Kidney (tissue), 14 donors: Measurements from ENCODE around the gene TBCEL. TPM values are rescaled to one million over a fixed set of nuclear protein-coding genes. Genes with fewer than 3 reads are reported as not detected.

Experiments
- DNase-seq, 5 donors: peaks; one replicate each; pipeline ENCODE4 v3.0.0-alpha.2; 2013 to 2020
- FAIRE-seq: peaks from 2 replicates; lab custom pipeline; 2012; peaks lifted over from hg19 to GRCh38; lab: Jason Lieb, UNC
- H3K27ac ChIP-seq, 2 donors: one replicate each; pipeline ENCODE4 v1.7.0; 2013; ENCODE audit warnings: low read depth in 2 of 2, low read length in 2 of 2, inconsistent platforms in 1 of 2
- H3K27me3 ChIP-seq: one replicate; pipeline ENCODE4 v1.7.1; 2013; ENCODE audit warnings: low read length, inconsistent platforms; ENCODE audit not compliant: control insufficient read depth, insufficient read depth
- H3K36me3 ChIP-seq, 3 donors: one replicate each; pipeline versions ENCODE4 v1.7.0 to v1.7.1; 2013; ENCODE audit warnings: low read length in 3 of 3, control low read depth in 1 of 3, inconsistent platforms in 1 of 3; ENCODE audit not compliant: insufficient read depth in 3 of 3, control insufficient read depth in 2 of 3
- H3K4me1 ChIP-seq, 3 donors: one replicate each; pipeline versions ENCODE4 v1.7.0 to v1.7.1; 2013; ENCODE audit warnings: low read length in 3 of 3, inconsistent platforms in 1 of 3, low read depth in 1 of 3; ENCODE audit not compliant: control insufficient read depth in 2 of 3, insufficient read depth in 2 of 3
- H3K4me3 ChIP-seq, 3 donors: one replicate each; pipeline versions ENCODE4 v1.7.0 to v1.8.1; 2013; ENCODE audit warnings: low read length in 3 of 3, control low read depth in 1 of 3, inconsistent platforms in 1 of 3
- H3K9ac ChIP-seq, 3 donors: one replicate each; pipeline versions ENCODE4 v1.7.0 to v1.7.1; 2013; ENCODE audit warnings: low read length in 3 of 3, control low read depth in 1 of 3, inconsistent platforms in 1 of 3
- H3K9me3 ChIP-seq, 3 donors: one replicate each; pipeline versions ENCODE4 v1.7.0 to v1.7.1; 2013; ENCODE audit warnings: low read length in 3 of 3, control low read depth in 1 of 3, inconsistent platforms in 1 of 3; ENCODE audit not compliant: control insufficient read depth in 2 of 3, insufficient read depth in 1 of 3
- intact Hi-C: fragments of 100-400 bp; cut with DNase I; formaldehyde crosslinking; loops from one replicate; pipeline ENCODE4 v1.11.1; 2022
- polyA plus RNA-seq: library from polyadenylated mRNA; stranded (reverse); fragments of 350-450 nt; fragmentation: Illumina TruSeq; extraction: RNeasy Lipid Tissue Mini Kit (QIAGEN cat#74804); gene quantifications from one replicate; pipeline ENCODE4 v1.2.3, GENCODE V29; 2014; ENCODE audit warnings: low read depth, low replicate concordance; ENCODE audit not compliant: insufficient read depth
- total RNA-seq: library from RNA; stranded (reverse); fragmentation: NEBNext Ultra II Directional; extraction: Animal tissue kit (Norgen Biotek cat#: 25700); gene quantifications from one replicate; pipeline ENCODE4 v1.2.1, GENCODE V29; 2021
- TF ChIP-seq, protein P1 (sequence below): IDR thresholded peaks from 3 replicates; pipeline ENCODE4 v1.5.1; 2012; ENCODE audit warnings: mild to moderate bottlenecking, moderate library complexity, borderline replicate concordance; ENCODE audit not compliant: insufficient read depth; ENCODE audit errors: extremely low read depth
- donor health status: control.
- donor health status: control.
- donor health status: control.
- donor health status: control.
- donor health status: control.
- donor health status: DM: yes; HTN: yes; CAD: no.
- donor health status: Normal renal cell carcinoma (clear cell type).

Gene TBCEL
- total and polyA plus RNA-seq, 2 donors from 2014 or later, result 5.0 to 41.8 TPM

DNA sequence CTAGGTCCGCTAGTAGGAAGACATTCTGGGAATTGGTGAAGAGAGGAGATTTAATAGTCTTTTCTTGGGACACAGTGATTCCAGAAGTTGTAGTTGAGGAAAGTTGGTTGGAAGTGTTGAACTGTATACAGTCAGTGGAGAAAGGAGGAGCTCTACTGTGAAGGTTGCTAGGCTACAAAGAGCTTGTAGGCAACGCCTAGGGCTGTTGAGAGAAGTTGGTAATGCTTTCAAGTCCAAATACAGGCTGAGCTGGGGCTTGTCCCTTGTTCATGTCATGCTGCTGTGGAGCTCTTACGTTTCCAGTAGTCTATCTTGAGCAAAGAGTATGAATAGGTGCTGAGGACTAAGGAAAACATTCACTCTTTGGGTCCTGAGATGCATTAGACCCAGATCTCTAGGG, 1.1 kb downstream of the TBCEL start:
- H3K9ac ChIP-seq, result peak overlapping the region in 1 of 3 donors; percentile 52
- no peaks in the 10 kb centered on the region for H3K9me3 ChIP-seq
- H3K4me3 ChIP-seq, result peak overlapping the region; percentile 51 to 74 (median 74)
- no peak overlapping the region for H3K27ac ChIP-seq
- H3K36me3 ChIP-seq, result no peaks in the 10 kb centered on the region
- DNase-seq, result peak in 2 of 5 donors; percentile 10 to 13
- intact Hi-C loops, result no loop called here
- FAIRE-seq, result no peak
- H3K27me3 ChIP-seq, result no peaks in the 10 kb centered on the region
- TF ChIP-seq, protein P1, sequence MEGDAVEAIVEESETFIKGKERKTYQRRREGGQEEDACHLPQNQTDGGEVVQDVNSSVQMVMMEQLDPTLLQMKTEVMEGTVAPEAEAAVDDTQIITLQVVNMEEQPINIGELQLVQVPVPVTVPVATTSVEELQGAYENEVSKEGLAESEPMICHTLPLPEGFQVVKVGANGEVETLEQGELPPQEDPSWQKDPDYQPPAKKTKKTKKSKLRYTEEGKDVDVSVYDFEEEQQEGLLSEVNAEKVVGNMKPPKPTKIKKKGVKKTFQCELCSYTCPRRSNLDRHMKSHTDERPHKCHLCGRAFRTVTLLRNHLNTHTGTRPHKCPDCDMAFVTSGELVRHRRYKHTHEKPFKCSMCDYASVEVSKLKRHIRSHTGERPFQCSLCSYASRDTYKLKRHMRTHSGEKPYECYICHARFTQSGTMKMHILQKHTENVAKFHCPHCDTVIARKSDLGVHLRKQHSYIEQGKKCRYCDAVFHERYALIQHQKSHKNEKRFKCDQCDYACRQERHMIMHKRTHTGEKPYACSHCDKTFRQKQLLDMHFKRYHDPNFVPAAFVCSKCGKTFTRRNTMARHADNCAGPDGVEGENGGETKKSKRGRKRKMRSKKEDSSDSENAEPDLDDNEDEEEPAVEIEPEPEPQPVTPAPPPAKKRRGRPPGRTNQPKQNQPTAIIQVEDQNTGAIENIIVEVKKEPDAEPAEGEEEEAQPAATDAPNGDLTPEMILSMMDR, result no peak
- H3K4me1 ChIP-seq, result peaks cover 0 to 13% (median 5%) of the 10 kb centered on the region in 3 donors

DNA sequence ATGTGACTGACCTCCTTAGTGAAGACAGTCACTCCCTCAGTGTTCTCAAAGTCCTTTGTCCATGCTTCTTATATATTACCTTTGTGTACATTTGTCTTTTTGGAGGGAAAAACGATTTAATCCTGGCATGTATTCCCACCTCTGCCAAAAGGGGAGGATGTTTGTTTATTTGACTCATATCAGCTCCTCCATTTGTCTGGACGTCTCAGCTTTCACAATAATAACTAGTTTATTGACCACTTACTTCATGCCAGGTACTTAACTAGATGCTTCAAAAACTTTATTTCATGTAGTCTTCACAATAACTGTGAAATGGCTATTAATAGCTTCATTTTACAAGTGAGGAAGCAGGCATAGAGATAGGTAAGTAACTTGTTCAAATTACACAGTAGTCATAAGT, 5.3 kb downstream of the TBCEL start:
- TF ChIP-seq, protein P1, result no peak
- intact Hi-C loops, result no loop called here
- H3K27me3 ChIP-seq, result no peaks in the 10 kb centered on the region

DNA sequence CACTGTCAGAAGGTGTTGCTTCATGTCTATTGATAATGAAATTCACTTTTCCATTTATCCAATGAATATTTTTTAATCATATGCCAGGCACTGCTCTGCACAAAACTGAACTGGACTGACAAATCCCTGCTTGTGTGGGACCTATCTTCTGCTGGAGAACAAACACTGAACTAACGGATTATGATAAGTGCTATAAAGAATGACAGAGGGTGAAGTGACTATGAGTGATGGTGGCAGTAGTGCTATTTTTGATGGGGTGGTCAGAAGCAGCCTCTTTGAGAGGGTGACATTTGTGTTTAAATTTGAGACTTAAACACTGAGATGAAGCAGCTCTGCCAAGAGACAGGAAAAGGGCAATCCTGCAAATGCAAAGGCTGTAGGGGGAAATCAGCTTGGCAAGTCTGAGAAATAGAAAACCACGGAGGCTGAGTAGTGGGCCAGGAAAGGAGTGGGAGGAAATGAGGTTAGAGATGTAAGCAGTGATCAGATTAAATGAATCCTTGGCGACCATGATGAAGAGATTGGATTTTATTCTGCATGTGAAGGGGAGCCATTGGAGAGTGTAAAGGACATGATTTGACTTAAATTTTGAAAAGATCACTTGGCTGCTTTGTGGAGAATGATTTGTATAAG, 6.0 kb downstream of the TBCEL start:
- intact Hi-C loops, result no loop called here
- Histone ChIP-seq H3K4me1 (peaks cover 0 to 8% (median 0%) of the 10 kb centered on the region in 3 donors), H3K27me3 (no peaks in the 10 kb centered on the region), H3K9ac (no peak overlapping the region), H3K36me3 (no peaks in the 10 kb centered on the region), H3K4me3 (no peak overlapping the region), H3K9me3 (no peaks in the 10 kb centered on the region), H3K27ac (no peak overlapping the region)
- FAIRE-seq, result no peak
- TF ChIP-seq, protein P1, result no peak
- DNase-seq, result no peak

More for the DNA sequence above, 5.3 kb downstream of the TBCEL start:
- Histone ChIP-seq H3K9me3 (no peaks in the 10 kb centered on the region), H3K36me3 (no peaks in the 10 kb centered on the region), H3K27ac (no peak overlapping the region), H3K4me1 (peaks cover 0 to 13% (median 0%) of the 10 kb centered on the region in 3 donors), H3K9ac (no peak overlapping the region), H3K4me3 (no peak overlapping the region)
- no peak for FAIRE-seq
- no peak for DNase-seq
